Stimulated activated CD8-positive, alpha-beta memory T cell treated with anti-CD3 and anti-CD28 coated beads, Interleukin-4, amount 100 ng/mL, for 4 hours (primary cell): Measurements from ENCODE around the gene PTGES2.

Source experiments
- DNase-seq, 2 donors: peaks; one replicate each; pipeline ENCODE4 v3.0.0-alpha.2; 2020; ENCODE audit warnings: low read depth in 2 of 2, low spot score in 1 of 2

The PTGES2 gene

DNA sequence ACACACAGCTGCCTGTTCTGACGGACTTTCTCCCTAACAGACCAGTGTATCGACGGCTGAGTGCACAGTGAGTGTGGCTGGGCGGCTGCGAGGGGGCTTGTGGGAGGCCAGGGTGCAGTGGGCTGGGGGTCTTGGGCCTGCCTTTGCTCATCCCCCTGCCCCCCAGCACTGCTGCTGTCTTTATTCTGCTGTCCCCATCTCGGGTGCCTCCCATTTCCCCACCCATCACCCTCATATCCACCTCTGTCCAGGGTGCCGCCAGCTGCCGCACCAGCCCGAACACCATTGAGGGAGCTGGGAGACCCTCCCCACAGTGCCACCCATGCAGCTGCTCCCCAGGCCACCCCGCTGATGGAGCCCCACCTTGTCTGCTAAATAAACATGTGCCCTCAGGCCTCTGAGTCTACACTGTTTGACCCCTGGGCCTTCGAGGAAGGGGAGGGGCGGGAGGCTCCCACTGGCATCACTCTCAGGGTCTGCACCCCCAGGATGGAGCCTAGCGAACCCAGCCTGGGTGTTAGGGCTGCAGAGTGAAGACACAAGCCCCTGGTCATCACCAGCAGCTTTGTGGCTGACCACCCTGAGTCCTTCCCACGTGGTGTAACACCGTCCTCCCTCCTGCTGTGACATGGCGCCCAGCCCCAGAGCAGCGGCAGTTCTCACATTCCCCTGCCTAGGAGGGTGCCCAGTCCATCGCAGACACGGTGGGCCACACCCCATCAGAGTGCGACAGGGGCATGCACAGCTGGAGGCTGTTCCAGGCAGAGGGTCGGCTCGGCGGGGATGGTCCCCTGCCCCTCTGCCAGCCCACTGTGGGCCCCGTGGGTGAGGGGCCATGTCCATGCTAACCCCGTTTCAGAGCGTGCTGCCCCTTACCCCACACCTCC, 25.8 kb upstream of the PTGES2 start:
- DNase-seq, result no peak

DNA sequence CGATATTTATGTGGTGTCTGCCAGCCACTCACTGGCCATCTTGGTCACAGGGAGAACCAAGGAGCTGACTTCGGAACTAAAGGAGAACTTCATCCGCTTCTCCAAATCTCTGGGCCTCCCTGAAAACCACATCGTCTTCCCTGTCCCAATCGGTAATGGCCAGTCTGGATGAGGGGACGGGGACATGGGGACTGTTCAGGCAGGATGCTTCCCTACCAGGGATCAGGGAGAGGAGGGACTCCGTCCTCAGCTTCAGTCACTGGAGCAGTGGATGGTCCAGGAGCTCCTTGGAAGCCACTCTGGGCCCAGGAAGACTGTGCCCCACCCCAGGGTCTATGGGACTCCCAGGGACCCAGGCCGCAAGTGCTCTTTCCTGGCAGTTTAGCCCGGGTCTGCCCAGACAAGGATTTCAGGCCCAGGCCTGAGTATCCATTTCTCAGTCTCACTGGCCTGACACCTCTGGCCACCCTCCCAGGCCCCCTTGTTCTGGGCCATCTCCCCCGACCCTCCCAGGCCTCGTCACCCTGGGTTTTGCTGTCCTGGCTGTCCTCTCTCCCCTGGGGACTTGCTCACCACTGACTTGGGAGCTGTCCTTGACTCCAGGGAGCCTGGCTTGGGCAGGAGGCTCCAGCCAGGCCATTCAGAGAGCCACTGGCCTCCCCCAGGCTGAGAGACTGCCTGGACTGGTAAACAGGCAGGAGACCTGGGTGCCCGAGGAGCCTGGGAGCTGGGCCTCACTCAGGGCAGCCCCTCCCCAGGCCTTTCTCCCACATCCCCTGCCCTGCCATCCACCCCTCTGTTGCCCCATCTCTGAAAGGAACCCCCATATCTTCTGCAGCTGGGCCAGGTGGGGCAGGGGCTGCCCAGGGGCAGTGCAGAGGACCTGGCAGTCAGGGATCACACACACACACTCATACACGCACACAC, 24.9 kb upstream of the PTGES2 start:
- no peak for DNase-seq

DNA sequence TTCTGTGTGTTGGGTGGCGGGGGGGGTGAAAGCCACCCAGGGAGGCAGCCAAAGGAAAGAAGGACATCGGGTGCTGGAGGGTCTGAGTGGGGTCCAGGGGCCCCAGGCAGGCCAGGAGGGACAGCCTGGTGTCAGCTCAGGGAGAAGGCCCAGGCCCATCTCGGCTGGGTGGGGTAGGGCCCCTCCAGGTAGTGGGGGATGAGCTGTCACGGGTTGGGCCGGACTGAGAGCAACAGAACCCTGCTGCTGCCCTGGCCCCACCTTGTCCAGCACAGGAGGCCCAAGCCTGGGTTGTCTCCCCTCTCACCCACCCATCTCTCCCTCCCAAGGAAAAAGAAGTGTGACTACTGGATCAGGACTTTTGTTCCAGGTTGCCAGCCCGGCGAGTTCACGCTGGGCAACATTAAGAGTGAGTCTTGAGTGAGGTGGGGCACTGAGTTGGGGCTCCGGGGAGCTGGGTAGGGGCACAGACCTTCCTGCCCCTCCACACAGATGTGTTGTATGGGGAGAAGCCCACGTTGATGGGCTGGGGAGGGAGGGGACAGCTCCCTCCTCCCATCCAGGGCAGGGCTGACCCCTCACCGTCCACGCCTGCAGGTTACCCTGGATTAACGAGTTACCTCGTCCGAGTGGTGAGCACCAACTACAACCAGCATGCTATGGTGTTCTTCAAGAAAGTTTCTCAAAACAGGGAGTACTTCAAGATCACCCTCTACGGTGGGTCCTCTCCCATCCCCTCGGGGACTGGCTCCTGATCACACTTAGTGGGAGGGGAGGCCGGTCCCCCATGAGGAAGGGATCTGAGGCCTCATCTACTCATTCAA, 24.0 kb upstream of the PTGES2 start:
- DNase-seq, result no peak

DNA sequence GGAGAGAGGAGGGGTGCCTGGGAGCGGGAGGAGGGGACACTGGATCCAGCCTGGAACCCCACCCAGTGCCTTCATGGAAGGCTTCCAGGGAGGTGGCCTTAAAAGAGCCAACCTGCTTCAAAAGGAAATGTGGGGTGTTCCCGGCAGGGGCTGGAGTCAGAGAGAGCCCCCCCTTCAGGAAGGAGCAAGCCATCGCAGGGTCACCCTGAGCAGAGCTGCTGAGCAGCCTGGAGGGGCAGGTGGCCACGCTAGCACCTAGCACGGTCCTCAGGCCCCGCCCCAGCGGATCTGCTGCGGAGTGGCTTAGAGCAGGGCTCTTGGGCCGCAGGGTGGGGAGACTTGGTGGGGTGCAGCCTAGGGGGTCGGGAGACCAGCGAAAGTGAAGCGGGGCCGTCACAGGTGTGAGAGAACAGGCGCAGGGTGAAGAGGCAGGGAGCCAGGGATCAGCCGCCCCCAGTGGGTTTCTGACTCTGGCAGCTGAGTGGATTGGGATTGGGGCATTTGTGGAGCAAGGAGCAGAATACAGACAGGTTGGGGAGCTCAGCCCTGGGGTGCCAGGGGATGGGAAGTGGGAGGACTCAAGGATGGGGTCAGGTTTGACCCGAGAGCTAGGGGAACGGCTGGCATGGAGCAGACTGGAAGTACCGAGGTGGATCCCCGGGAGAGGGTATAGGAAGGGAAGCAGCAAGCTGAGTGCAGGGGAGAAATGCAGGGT, 23.2 kb upstream of the PTGES2 start:
- DNase-seq, result no peak

DNA sequence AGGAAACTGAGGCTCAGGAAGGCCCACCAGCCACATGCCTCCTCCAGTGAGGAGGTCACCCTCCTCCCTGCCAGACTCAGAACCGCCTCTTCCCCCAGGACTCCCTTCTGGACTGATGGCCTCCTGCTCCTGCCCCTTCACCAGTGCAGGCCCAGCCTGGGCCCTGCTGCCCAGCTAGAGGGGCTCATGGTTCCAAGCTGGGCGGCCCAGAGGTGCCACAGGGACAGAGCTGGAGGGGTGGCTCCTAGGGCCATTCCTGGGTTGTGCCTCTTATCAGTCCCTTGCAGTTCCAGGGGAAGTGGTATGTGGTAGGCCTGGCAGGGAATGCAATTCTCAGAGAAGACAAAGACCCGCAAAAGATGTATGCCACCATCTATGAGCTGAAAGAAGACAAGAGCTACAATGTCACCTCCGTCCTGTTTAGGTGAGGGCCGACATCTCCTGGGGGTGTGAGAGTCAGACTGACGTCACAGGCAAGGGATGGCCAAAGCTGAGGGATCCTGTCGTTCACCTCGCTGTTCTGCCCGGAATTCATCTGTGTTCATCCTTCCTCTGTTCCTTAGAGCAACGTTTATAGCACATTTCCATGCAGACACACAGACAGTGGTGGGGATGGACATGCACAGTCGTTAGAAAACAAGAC, 22.5 kb upstream of the PTGES2 start:
- no peak for DNase-seq

DNA sequence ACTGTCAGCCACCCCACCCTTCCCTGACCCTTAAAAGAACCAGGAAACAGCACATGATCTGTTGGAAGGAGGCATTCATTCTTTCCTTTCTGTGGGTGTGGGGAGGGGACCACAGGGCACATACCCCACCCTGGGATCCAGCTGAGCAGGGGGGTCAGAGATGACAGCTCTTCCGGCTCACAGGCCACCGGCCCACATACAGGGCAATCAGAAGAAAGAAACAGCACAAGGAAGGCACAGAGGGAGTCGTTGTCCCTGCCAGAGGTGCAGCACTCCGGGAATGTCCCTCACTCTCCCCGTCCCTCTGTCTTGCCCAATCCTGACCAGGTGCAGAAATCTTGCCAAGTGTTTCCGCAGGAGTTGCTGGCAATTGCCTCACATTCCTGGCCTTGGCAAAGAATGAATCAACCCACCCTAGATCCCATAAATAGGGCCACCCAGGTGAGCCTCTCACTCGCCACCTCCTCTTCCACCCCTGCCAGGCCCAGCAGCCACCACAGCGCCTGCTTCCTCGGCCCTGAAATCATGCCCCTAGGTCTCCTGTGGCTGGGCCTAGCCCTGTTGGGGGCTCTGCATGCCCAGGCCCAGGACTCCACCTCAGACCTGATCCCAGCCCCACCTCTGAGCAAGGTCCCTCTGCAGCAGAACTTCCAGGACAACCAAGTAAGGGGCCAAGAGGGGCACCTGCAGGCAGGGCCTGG, 21.6 kb upstream of the PTGES2 start, which contains the start of gene LCN2:
Gene LCN2 (plus strand): TSS at position 453 of the 701 bp plus-strand sequence. CDS start 73 bp downstream, at position 526.
- DNase-seq, result no peak

DNA sequence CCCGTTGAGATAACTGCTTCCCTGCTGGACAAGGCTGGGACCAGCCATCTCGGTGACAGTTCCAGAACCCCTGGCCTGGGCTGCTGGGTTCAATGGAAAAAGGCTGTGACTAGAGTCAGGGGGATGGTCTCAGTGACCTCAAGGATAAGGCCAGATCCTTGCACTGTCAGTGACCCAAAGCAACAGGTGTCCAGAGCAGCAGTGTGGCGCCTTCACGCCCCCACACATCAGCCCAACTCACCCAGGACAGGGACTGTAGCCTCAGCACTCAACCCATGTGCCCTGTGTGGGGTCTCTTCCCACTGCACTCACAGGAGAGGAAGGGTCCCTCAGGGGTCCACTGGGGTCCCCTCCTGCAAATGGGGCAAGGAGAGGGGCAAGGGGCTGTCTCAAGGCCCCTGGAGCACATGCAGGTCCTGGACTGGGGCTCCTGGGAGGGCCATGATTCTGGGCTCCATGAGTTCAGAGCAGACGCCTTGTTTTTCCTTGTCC, 21.0 kb upstream of the PTGES2 start:
- DNase-seq, result no peak

- no peak for DNase-seq
Measured at GRCh38 chr9:128146591-128147120, 19.1 kb upstream of the PTGES2 start.

DNA sequence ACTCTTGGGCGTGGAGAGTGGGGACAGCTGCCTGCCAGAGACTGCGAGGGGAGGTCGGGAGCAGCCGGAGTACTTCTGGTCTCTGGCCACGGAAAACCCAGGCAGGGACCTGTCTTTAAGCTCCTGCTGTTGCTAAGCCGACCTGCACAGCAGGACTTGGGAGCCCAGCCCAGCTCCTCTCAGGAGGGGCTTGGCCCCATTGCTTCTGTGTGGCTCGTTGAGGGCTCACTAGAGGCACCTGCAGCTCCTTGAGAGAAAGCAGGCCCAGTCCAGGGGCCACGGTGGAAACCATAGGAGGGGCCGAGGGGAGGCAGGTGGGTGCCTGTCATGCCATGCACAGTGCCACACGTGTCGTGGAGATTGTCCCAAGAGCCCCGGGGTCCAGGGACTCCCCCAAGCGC, 18.4 kb upstream of the PTGES2 start:
- no peak for DNase-seq

DNA sequence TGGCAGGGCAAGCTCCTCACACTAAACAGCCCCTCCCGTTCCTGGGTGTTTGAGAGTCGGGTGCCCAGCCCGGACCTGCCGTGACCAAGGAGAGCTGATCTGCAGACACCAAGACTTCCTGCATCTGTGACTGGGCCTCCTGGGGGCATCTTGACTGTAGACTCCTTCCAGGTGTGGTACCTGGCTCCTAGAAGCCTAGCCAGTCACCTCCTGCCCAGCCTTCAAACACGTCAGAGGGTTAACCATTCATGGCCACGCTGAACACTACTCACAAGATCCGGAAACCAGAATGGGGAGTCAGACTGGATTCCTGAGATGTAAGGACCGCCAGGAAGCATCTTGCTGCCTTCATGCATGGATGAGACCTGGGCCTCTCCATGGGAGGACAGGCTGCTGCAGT, 18.0 kb upstream of the PTGES2 start:
- DNase-seq, result no peak

DNA sequence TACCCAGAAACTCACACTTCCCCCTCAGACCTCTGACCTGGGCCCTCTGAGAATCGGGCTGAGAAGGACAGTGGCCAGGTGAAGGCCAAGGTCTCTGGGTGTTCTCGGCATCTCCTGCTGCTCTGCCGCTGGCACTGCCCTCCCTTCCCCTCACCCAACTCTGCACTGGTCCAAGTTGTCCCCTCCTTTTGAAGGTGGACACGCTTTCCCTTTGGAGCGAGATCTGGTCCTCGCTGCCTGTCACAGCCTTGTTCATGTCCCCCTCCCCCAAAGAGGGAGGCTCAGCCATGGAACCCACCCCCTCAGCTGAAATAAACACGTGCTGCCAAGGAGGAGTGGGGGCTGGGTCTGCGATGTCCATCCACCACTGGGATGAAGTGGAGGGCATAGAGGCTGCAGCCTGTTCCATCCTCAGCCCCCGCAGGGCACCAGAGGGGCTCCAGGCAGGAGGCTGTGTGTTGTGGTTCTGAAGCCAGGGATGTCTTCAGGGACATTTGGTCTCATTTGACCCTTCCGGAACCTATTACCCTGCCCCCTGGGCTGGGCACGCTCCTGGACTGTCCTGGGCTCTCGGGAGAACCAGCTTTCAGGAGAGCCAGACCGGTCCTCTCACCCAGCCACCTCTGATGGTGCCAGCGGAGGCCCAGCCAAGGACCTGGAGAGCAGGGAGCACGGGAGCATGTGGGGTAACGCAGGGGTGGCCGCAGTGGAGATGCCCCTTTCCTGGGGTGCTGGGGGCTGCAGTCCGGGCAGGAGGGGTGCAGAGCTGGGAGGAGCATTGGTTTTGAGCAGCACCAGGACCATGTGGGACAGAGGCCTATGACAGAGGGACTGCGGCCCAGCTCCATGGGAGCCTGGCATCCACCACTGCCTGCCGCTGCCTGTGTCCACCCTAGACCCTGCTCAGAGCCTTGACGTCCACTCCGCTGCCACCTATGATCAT, 17.0 kb upstream of the PTGES2 start:
- DNase-seq, result no peak

DNA sequence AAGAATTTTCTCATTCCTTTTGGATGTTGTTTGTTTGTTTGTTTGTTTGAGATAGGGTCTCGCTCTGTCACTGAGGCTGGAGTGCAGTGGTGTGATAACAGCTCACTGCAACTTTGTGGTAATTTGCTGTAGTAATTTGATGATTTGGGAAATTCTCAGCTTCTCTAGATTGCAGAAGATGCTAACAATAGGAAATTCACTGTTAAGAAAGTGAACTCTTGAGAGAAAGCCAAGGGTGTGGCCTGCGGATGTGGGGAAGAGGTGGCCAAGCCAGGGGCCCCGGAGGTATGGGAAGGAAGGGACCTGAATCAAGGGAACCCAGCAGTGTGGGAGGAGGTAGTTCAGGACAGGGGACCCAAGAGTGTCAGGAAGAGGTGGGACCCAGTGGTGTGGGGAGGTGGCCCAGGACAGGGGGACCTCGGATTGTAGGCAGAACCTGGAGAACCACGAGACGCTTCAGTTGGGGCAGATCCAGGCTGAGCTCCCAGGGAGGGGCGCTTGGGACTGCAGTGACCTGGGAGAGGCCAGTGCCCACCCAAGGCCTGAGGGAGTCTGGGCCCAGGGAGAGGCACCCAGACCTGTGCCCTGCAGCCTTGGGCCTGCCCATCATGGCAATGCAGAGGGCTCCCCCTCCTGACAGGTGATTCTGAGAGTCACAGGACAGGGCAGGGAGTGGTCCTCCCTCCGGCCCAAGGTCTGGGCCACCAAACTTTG, 16.2 kb upstream of the PTGES2 start:
- no peak for DNase-seq

GRCh38 chr9:128142596-128142995, 15.1 kb upstream of the PTGES2 start:
- DNase-seq, result no peak

- no peak for DNase-seq
Measured at GRCh38 chr9:128142061-128142460, 14.5 kb upstream of the PTGES2 start.

DNA sequence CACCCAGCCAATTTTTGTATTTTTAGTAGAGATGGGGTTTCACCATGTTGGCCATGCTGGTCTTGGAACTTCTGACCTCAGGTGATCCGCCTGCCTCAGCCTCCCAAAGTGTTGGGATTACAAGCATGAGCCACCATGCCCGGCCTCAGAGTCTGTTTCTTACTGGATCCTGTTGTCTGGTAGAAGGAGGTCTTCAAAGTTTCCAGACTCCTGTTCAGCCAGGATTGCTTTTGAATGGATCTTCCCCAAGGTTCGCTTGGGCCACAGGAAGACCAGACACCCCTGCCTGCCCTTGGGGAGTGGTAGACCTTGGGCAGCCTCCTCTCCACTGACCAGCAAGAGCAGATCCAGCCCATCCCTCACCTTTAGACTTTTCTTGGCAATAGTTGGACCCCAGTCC, 14.1 kb upstream of the PTGES2 start:
- DNase-seq, result no peak

DNA sequence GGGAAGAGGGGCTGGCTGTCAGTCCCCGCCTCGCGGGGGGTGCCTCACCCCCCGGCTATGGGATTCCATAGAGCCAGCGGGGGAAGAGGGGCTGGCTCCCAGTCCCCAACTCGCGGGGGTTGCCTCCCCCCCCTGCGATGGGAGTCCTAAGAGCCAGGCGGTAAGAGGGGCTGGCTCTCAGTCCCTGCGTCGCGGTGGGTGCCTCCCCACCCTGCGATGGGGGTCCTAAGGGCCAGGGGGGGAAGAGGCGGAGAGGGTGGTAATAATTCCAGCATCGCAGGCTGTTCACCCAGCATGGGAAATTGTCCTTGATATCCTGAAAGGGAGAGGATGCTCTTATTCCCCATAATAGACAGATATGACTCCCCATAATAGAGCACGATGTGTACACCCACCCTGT, 12.1 kb upstream of the PTGES2 start:
- no peak for DNase-seq

- no peak for DNase-seq
Measured at GRCh38 chr9:128138001-128138400, 10.5 kb upstream of the PTGES2 start.
